PC-9 (cell line): Measurements from ENCODE around the gene GFM1.

Experiments used
- EZH2 ChIP-seq: fragments of 200-600 bp; sonication (generic); IDR thresholded peaks from 2 replicates; pipeline ENCODE4 v1.8.0; 2017; ENCODE audit warnings: antibody characterized with exemption, low read depth
- TF ChIP-seq, protein P1 (sequence below): fragments of 200-600 bp; sonication (generic); conservative IDR thresholded peaks from 2 replicates; pipeline ENCODE4 v1.6.1; 2017; ENCODE audit warnings: mixed run types, antibody characterized with exemption, mild to moderate bottlenecking, moderate library complexity

DNA sequence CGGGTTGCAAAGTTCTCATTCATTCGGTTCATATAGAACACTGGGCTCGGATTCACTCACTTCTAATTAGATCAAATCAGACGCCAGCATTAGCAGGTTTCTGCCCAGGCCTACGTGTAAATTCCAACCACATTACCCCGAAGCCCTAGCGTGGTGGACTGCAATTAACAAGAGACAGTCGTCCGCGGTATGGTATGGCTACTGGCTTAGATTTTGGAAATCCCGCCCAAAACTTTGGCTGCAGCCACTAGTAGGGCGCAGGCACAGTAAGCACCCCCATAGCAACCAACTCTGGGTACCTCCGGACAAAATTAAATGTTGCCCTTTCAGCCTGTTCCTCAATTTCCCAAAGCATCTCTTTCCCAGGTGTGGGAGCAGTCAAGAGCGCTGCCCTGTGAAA, 87.2 kb downstream of the GFM1 start:
- TF ChIP-seq, protein P1, sequence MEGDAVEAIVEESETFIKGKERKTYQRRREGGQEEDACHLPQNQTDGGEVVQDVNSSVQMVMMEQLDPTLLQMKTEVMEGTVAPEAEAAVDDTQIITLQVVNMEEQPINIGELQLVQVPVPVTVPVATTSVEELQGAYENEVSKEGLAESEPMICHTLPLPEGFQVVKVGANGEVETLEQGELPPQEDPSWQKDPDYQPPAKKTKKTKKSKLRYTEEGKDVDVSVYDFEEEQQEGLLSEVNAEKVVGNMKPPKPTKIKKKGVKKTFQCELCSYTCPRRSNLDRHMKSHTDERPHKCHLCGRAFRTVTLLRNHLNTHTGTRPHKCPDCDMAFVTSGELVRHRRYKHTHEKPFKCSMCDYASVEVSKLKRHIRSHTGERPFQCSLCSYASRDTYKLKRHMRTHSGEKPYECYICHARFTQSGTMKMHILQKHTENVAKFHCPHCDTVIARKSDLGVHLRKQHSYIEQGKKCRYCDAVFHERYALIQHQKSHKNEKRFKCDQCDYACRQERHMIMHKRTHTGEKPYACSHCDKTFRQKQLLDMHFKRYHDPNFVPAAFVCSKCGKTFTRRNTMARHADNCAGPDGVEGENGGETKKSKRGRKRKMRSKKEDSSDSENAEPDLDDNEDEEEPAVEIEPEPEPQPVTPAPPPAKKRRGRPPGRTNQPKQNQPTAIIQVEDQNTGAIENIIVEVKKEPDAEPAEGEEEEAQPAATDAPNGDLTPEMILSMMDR: no peak
- TF ChIP-seq EZH2: no peak
